K562 (cell line): ENCODE data around the gene ST6GALNAC6.

Source experiments
- CBFA2T2 ChIP-seq: fragments of 450-650 bp; conservative IDR thresholded peaks from 2 replicates; pipeline ENCODE4 v1.6.1; 2017; ENCODE audit warnings: mild to moderate bottlenecking
- EZH2 ChIP-seq: IDR thresholded peaks from 2 replicates; pipeline ENCODE4 v1.6.1; 2012; ENCODE audit warnings: low read depth, mild to moderate bottlenecking, inconsistent platforms, low read length, borderline replicate concordance
- FOSL1 ChIP-seq: fragments of 200-800 bp; sonication (Bioruptor generic); conservative IDR thresholded peaks from 2 replicates; pipeline ENCODE4 v1.6.1; 2016; ENCODE audit warnings: missing genetic modification characterization, missing compliant biosample characterization
- KLF10 ChIP-seq: fragments of 250-450 bp; sonication (Bioruptor Pico); IDR thresholded peaks from 2 replicates; pipeline ENCODE4 v1.6.1; 2021; ENCODE audit warnings: matching md5 sums
- KLF16 ChIP-seq: IDR thresholded peaks from 2 replicates; pipeline ENCODE4 v1.6.1; 2016; ENCODE audit warnings: antibody characterized with exemption
- PRMT5 ChIP-seq: sonication (generic); formaldehyde crosslinking; IDR thresholded peaks from 2 replicates; pipeline ENCODE4 v1.5.0; 2020; ENCODE audit warnings: missing genetic modification reagents
- RAD21 ChIP-seq, 2 experiments: fragments of 250-450 bp in 1 of 2; fragments of 450-650 bp in 1 of 2; sonication (Bioruptor Pico) in 1 of 2; formaldehyde crosslinking in 1 of 2; IDR thresholded peaks in 1 of 2; conservative IDR thresholded peaks in 1 of 2; 2 replicates each; pipeline versions ENCODE4 v1.4.0 to v1.8.0; 2020 to 2022; ENCODE audit warnings: mild to moderate bottlenecking in 2 of 2, moderate library complexity in 1 of 2
- SIX5 ChIP-seq, 2 experiments: IDR thresholded peaks; 2 replicates each; pipeline ENCODE4 v1.6.1; 2011; ENCODE audit warnings: low read length in 2 of 2, borderline replicate concordance in 1 of 2, low read depth in 1 of 2, mild to moderate bottlenecking in 1 of 2, moderate library complexity in 1 of 2; ENCODE audit not compliant: insufficient read depth in 1 of 2
- TAF1 ChIP-seq: IDR thresholded peaks from 2 replicates; pipeline ENCODE4 v1.6.1; 2011; ENCODE audit warnings: mild to moderate bottlenecking, low read length, moderate library complexity; ENCODE audit not compliant: insufficient read depth, control insufficient read depth, severe bottlenecking; ENCODE audit errors: extremely low read depth
- TAF7 ChIP-seq: fragments of 450-650 bp; IDR thresholded peaks from 2 replicates; pipeline ENCODE4 v1.6.1; 2016; ENCODE audit warnings: missing genetic modification characterization, missing compliant biosample characterization
- TF ChIP-seq, protein P1 (sequence below), 2 experiments: fragments of 200-800 bp in 1 of 2; sonication (Bioruptor generic) in 1 of 2; sonication (generic) in 1 of 2; formaldehyde crosslinking in 1 of 2; IDR thresholded peaks in 1 of 2; conservative IDR thresholded peaks in 1 of 2; 2 replicates each; pipeline versions ENCODE4 v1.5.0 to v1.6.1; 2016 to 2020; ENCODE audit warnings: missing compliant biosample characterization in 1 of 2, missing genetic modification characterization in 1 of 2, missing genetic modification reagents in 1 of 2

GRCh38 chr9:127913682-127914081 is 14.3 kb upstream of the ST6GALNAC6 start:
- TF ChIP-seq PRMT5 (CRISPR knock-in tag) (no peak), TAF7 (tag) (no peak), SIX5 (IDR thresholded peaks at IDR 0.05; ENCODE audit: borderline replicate concordance in 1 of 2, insufficient read depth in 1 of 2, low read depth in 1 of 2, low read length in 2 of 2) (no peak), RAD21 (CRISPR knock-in tag; conservative IDR thresholded peaks at IDR 0.05 in 1 of 2, IDR thresholded peaks at IDR 0.05 in 1 of 2) (no peak), EZH2 (no peak), CBFA2T2 (no peak), KLF10 (CRISPR knock-in tag) (no peak), TAF1 (no peak), KLF16 (no peak), FOSL1 (tag) (no peak)
- TF ChIP-seq, protein P1, sequence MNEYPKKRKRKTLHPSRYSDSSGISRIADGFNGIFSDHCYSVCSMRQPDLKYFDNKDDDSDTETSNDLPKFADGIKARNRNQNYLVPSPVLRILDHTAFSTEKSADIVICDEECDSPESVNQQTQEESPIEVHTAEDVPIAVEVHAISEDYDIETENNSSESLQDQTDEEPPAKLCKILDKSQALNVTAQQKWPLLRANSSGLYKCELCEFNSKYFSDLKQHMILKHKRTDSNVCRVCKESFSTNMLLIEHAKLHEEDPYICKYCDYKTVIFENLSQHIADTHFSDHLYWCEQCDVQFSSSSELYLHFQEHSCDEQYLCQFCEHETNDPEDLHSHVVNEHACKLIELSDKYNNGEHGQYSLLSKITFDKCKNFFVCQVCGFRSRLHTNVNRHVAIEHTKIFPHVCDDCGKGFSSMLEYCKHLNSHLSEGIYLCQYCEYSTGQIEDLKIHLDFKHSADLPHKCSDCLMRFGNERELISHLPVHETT (CRISPR knock-in tag; conservative IDR thresholded peaks at IDR 0.05 in 1 of 2, IDR thresholded peaks at IDR 0.05 in 1 of 2): no peak
